AG09309 (cell line): ENCODE data around the gene PROSER3.

Source experiments
- DNase-seq: peaks from one replicate; pipeline ENCODE4 v3.0.0-alpha.2; 2010; ENCODE audit warnings: low read depth
- H3K4me3 ChIP-seq: 2 replicates; pipeline ENCODE4 v1.5.1; 2011; ENCODE audit warnings: mild to moderate bottlenecking, low read depth, low read length, moderate library complexity; ENCODE audit not compliant: control insufficient read depth
- CTCF ChIP-seq: IDR thresholded peaks from 2 replicates; pipeline ENCODE4 v1.5.1; 2011; ENCODE audit warnings: mild to moderate bottlenecking, low read depth, low read length, inconsistent platforms; ENCODE audit not compliant: insufficient read depth, control insufficient read depth; ENCODE audit errors: missing control alignments

Gene PROSER3

GRCh38 chr19:35727956-35728706 lies 29.8 kb upstream of the PROSER3 start:
- no peak overlapping the region for H3K4me3 ChIP-seq
- no peak for TF ChIP-seq CTCF
- no peak for DNase-seq

GRCh38 chr19:35729021-35729420 lies 29.0 kb upstream of the PROSER3 start:
- TF ChIP-seq CTCF, result no peak
- H3K4me3 ChIP-seq, result no peak overlapping the region
- no peak for DNase-seq

GRCh38 chr19:35729763-35730162 lies 28.2 kb upstream of the PROSER3 start:
- no peak for TF ChIP-seq CTCF
- DNase-seq, result no peak
- no peak overlapping the region for H3K4me3 ChIP-seq

- no peak for DNase-seq
- H3K4me3 ChIP-seq, result no peak overlapping the region
- TF ChIP-seq CTCF, result no peak
These were observed 27.6 kb upstream of the PROSER3 start for GRCh38 chr19:35730326-35730725.

GRCh38 chr19:35731353-35731752 lies 26.6 kb upstream of the PROSER3 start:
- DNase-seq, result no peak
- no peak for TF ChIP-seq CTCF
- H3K4me3 ChIP-seq, result no peak overlapping the region

GRCh38 chr19:35731779-35732405 lies 26.1 kb upstream of the PROSER3 start:
- no peak for TF ChIP-seq CTCF
- DNase-seq, result no peak
- no peak overlapping the region for H3K4me3 ChIP-seq
